HG03378 (cell line): ENCODE results near the gene SLX4IP.

Experiments used
- ATAC-seq: cut with Tn5 transposase; IDR thresholded peaks from one replicate; pipeline ENCODE4 v1.9.1; 2021; ENCODE audit warnings: mild to moderate bottlenecking, moderate library complexity; ENCODE audit not compliant: unreplicated experiment

SLX4IP gene

GRCh38 chr20:10428008-10428407, 7.1 kb upstream of the SLX4IP start:
- ATAC-seq = no peak

GRCh38 chr20:10429443-10429981, 5.6 kb upstream of the SLX4IP start:
- no peak for ATAC-seq

- ATAC-seq = no peak
Measured at GRCh38 chr20:10430000-10430466, 5.1 kb upstream of the SLX4IP start.

- no peak for ATAC-seq
Measured at GRCh38 chr20:10430704-10431103, 4.4 kb upstream of the SLX4IP start.

GRCh38 chr20:10432079-10432478, 3.0 kb upstream of the SLX4IP start:
- no peak for ATAC-seq

GRCh38 chr20:10433014-10433622, 2.0 kb upstream of the SLX4IP start:
- ATAC-seq = no peak

- ATAC-seq = peak; percentile 44
Measured at GRCh38 chr20:10433623-10434466, 1.3 kb upstream of the SLX4IP start, which contains the start of gene MKKS. Gene MKKS (minus strand): TSS chr20:10434222. CDS start chr20:10413514, 20,708 bp downstream.

- ATAC-seq = peak; percentile 39
Measured at GRCh38 chr20:10434467-10434831, 656 bp upstream of the SLX4IP start.

- ATAC-seq = no peak
Measured at GRCh38 chr20:10436053-10436699, 1.1 kb downstream of the SLX4IP start.

GRCh38 chr20:10438217-10438616, 3.1 kb downstream of the SLX4IP start:
- no peak for ATAC-seq

GRCh38 chr20:10443936-10444335, 8.8 kb downstream of the SLX4IP start:
- no peak for ATAC-seq

GRCh38 chr20:10445758-10446157, 10.7 kb downstream of the SLX4IP start:
- ATAC-seq = no peak

- ATAC-seq = peak; percentile 99
Measured at GRCh38 chr20:10447028-10447427, 11.9 kb downstream of the SLX4IP start.

GRCh38 chr20:10448270-10449156, 13.4 kb downstream of the SLX4IP start:
- ATAC-seq = no peak

- ATAC-seq = no peak
Measured at GRCh38 chr20:10449270-10449669, 14.2 kb downstream of the SLX4IP start.

GRCh38 chr20:10453241-10453640, 18.1 kb downstream of the SLX4IP start:
- peak; percentile 92 for ATAC-seq

- ATAC-seq = peak; percentile 38
Measured at GRCh38 chr20:10454151-10454750, 19.1 kb downstream of the SLX4IP start.

GRCh38 chr20:10461495-10461894, 26.4 kb downstream of the SLX4IP start:
- ATAC-seq = no peak

GRCh38 chr20:10462516-10462915, 27.4 kb downstream of the SLX4IP start:
- no peak for ATAC-seq

GRCh38 chr20:10463622-10464021, 28.5 kb downstream of the SLX4IP start:
- ATAC-seq = no peak
